ENCODE measurements around the gene LYPD3. TPM values are rescaled to one million over a fixed set of nuclear protein-coding genes. Genes with fewer than 3 reads are reported as not detected.
"Not testable (repeated sequence)": the region's sequence is repeated elsewhere in the genome, so short reads cannot be mapped to it uniquely, and the experiment has no call there.

The LYPD3 gene
- under 1 TPM; 0.17 to 0.35 (median 0.22) TPM for total RNA-seq (2021; fragmentation: NEBNext Ultra II Directional; extraction: Animal tissue kit (Norgen Biotek cat#: 25700))
- long read RNA-seq, result 0 reads

DNA sequence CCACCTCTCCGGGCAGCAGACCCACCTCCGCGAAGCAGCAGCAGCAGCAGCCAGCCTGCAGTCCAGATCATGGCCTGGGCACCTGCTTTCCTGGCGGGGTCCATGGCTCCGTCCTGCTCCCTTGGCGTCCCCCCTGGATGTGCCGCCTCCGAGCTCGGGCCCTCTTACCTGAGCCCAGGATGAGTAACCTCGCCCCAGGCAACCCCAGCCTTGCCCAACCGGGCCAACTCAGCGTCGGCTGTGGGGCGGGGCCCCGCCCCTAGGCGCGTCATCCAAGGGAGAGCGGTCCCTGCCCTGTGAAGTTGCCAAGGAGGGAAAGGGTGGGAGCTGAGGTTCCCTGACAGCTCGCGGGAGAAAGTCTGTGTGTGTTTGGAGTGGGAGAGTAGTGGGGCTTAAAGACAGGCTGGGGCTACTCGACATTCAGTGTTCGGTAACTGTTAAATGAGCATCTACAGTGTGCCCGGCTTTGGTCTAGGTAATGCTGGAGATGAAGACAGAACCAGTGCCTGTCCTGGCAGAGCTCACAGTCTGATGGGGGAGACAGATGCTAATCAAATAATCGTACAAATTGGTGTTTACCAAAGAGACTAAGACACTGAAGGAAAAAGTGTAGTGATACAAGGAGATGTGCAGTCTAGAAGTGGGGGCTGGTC lies at the start of gene LYPD3:
TSS of gene LYPD3 (minus strand) at position 141 of the 653 bp plus-strand sequence. CDS start at position 104, 37 bp downstream.
- TF ChIP-seq, protein P1, sequence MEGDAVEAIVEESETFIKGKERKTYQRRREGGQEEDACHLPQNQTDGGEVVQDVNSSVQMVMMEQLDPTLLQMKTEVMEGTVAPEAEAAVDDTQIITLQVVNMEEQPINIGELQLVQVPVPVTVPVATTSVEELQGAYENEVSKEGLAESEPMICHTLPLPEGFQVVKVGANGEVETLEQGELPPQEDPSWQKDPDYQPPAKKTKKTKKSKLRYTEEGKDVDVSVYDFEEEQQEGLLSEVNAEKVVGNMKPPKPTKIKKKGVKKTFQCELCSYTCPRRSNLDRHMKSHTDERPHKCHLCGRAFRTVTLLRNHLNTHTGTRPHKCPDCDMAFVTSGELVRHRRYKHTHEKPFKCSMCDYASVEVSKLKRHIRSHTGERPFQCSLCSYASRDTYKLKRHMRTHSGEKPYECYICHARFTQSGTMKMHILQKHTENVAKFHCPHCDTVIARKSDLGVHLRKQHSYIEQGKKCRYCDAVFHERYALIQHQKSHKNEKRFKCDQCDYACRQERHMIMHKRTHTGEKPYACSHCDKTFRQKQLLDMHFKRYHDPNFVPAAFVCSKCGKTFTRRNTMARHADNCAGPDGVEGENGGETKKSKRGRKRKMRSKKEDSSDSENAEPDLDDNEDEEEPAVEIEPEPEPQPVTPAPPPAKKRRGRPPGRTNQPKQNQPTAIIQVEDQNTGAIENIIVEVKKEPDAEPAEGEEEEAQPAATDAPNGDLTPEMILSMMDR (IDR thresholded peaks at IDR 0.05), result no peak
- H3K27me3 Mint-ChIP-seq (ENCODE audit: insufficient read depth), result peaks cover 20% of the 10 kb centered on the region
- peaks cover 57% of the 10 kb centered on the region for H3K4me1 Mint-ChIP-seq (ENCODE audit: low read depth)
- peak; percentile 28 for DNase-seq
- peak within 1 kb of the TSS; percentile 91; the same call in 1 of the 2 replicates for H3K4me3 Mint-ChIP-seq
- no peaks in the 10 kb centered on the region for H3K9me3 Mint-ChIP-seq
- H3K27ac Mint-ChIP-seq, result no peak within 1 kb of the TSS
- no peaks in the 10 kb centered on the region for H3K36me3 Mint-ChIP-seq (ENCODE audit: low read depth)

DNA sequence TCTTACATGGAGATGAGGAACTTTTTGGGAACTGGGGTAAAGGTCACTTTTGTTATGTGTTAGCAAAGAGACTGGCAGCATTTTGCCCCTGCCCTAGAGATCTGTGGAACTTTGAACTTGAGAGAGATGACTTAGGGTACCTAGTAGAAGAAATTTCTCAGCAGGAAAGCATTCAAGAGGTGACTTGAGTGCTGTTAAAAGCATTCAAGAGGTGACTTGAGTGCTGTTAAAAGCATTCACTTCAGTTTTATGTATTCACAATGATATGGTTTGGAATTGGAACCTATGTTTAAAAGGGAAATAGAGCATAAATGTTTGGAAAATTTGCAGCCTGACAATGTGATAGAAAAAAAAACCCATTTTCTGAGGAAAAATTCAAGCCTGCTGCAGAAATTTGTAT lies 47.0 kb upstream of the LYPD3 start:
- not testable (repeated sequence) for H3K27me3 Mint-ChIP-seq (ENCODE audit: insufficient read depth); H3K9me3 Mint-ChIP-seq; H3K4me1 Mint-ChIP-seq (ENCODE audit: low read depth); DNase-seq; H3K4me3 Mint-ChIP-seq; H3K27ac Mint-ChIP-seq
- H3K36me3 Mint-ChIP-seq (ENCODE audit: low read depth), result peaks cover 25% of the 10 kb centered on the region

DNA sequence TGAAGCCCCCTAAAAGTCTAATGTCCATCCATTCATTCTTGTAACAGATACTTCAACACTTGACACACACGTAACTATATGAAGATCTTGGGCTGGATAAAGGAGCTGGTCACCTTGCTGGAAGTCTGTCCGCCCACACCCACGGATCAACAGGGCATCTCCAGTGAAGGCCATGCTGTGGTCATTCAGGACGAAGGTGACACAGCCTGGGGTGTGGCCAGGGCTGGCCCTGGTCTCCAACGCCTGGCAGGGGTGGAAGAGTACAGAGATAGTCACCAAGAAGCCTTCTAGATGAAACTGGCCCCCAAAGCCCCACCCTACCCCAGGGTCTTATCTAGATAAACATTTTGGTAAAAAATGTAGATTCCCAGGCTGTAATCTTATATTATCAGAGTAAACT lies 45.9 kb upstream of the LYPD3 start:
- Mint-ChIP-seq H3K27me3 (ENCODE audit: insufficient read depth) (peaks cover 3% of the 10 kb centered on the region; the same call in 1 of the 2 replicates), H3K9me3 (no peaks in the 10 kb centered on the region), H3K36me3 (ENCODE audit: low read depth) (peaks cover 25% of the 10 kb centered on the region), H3K4me3 (no peak overlapping the region), H3K27ac (no peak overlapping the region), H3K4me1 (ENCODE audit: low read depth) (no peaks in the 10 kb centered on the region)
- DNase-seq, result no peak
- TF ChIP-seq, protein P1 (IDR thresholded peaks at IDR 0.05), result no peak

DNA sequence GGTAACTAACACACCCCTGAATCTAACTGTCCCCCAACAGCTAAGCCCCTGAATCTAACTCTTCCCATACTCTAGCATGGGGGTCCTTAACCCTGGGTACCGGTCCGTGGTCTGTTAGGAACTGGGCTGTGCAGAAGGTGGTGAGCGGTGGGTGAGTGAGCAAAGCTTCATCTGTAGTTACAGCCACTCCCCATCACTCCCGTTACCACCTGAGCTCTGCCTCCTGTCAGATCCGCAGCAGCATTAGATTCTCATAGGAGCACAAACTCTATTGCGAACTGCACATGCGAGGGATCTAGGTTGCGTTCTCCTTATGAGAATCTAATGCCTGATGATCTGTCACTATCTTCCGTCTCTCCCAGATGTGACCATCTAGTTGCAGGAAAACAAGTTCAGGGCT lies 45.3 kb upstream of the LYPD3 start:
- Mint-ChIP-seq H3K4me3 (no peak overlapping the region), H3K27ac (no peak overlapping the region), H3K9me3 (no peaks in the 10 kb centered on the region), H3K36me3 (ENCODE audit: low read depth) (peaks cover 32% of the 10 kb centered on the region), H3K27me3 (ENCODE audit: insufficient read depth) (peaks cover 3% of the 10 kb centered on the region; the same call in 1 of the 2 replicates), H3K4me1 (ENCODE audit: low read depth) (0 out of 2 replicates have a peak, but pooled peaks cover 5% of the 10 kb centered on the region)
- DNase-seq, result no peak
- TF ChIP-seq, protein P1 (IDR thresholded peaks at IDR 0.05), result no peak

DNA sequence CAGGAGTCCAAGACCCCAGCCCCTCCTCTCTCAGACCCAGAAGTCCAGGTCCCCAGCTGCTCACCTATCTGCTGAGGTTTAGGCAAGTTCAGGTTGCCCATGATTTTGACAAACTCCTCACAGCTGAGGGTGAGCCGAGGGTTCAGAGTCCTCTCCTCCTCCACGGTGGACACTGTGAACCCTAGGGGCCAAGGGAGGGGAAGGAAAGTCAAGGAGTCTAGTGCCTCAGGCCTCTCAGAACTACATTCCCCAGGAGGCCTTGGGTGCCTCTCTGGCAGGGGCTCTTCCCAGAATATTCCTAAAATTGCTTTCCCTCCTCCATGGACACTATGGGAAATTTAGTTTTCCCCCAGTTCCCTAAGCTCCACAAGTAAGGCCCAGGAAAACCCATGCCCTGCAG lies 42.5 kb upstream of the LYPD3 start:
- Mint-ChIP-seq H3K27me3 (ENCODE audit: insufficient read depth) (peaks cover 4% of the 10 kb centered on the region), H3K36me3 (ENCODE audit: low read depth) (peaks cover 41% of the 10 kb centered on the region)
- no peak for DNase-seq

DNA sequence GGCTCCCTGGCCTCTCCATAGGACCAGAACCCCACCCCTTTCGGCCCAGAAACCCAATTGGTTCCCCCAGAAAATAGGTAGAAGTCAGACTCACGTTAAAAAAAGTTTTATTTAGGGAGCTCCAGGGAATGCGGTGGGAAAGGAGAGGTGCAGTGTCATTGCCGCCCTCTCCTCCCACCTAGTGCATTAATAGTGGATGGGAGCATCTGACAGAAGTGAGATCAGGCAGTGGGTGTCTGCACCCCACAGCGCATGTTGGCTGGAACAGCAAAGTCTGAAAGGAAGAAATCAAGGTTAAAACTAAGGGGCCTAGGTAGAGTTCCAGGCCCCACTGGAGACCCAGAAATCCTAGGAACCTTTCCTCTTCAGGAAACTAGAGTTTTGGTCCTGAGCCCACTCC lies 41.2 kb upstream of the LYPD3 start:
- Mint-ChIP-seq H3K4me3 (no peak overlapping the region), H3K27me3 (ENCODE audit: insufficient read depth) (peaks cover 1% of the 10 kb centered on the region; the same call in 1 of the 2 replicates), H3K36me3 (ENCODE audit: low read depth) (peaks cover 38% of the 10 kb centered on the region), H3K27ac (no peak overlapping the region), H3K4me1 (ENCODE audit: low read depth) (peaks cover 30% of the 10 kb centered on the region), H3K9me3 (no peaks in the 10 kb centered on the region)
- TF ChIP-seq, protein P1 (IDR thresholded peaks at IDR 0.05), result no peak
- DNase-seq, result no peak

More for the DNA sequence above, 42.5 kb upstream of the LYPD3 start:
- no peaks in the 10 kb centered on the region for H3K9me3 Mint-ChIP-seq
- H3K27ac Mint-ChIP-seq, result no peak overlapping the region
- H3K4me1 Mint-ChIP-seq (ENCODE audit: low read depth), result peaks cover 26% of the 10 kb centered on the region
- H3K4me3 Mint-ChIP-seq, result no peak overlapping the region
- TF ChIP-seq, protein P1 (IDR thresholded peaks at IDR 0.05), result no peak

Measured in HFFc6 (cell line).